HCT116 (cell line): ENCODE results near the gene IL6R. TPM values are rescaled to one million over a fixed set of nuclear protein-coding genes. Genes with fewer than 3 reads are reported as not detected.

ENCODE experiments used
- ATAC-seq: fragments of 200-7000 bp; cut with Tn5 transposase; 2 replicates; pipeline ENCODE4 v1.9.1; 2020; ENCODE audit warnings: mild to moderate bottlenecking, moderate library complexity
- BruUV-seq: library from RNA; stranded (reverse); fragments of 400-500 nt; replicated peaks from 2 replicates; lab custom pipeline; 2021; lab: Mats Ljungman, UMichigan
- CTCF ChIA-PET: fragments of 300-600 bp; sonication (Branson Sonifier 250); formaldehyde crosslinking; loops from one replicate; lab custom pipeline; 2021; ENCODE audit warnings: antibody characterized with exemption; lab: Charles Lee
- POLR2A ChIA-PET: fragments of 300-600, 350-600 bp; sonication (Branson Sonifier 250); formaldehyde crosslinking; loops from one replicate; lab custom pipeline; 2021; ENCODE audit warnings: antibody characterized with exemption; lab: Charles Lee
- RAD21 ChIA-PET, 2 experiments: fragments of 300-600 bp; sonication (Branson Sonifier 250); formaldehyde crosslinking; loops; one replicate each; lab custom pipeline; 2023; ENCODE audit warnings: low total read pairs in 2 of 2; ENCODE audit not compliant: uncharacterized antibody in 2 of 2, unreplicated experiment in 2 of 2, low non-redundant PET in 1 of 2; lab: Charles Lee
- DNase-seq: peaks from one replicate; pipeline ENCODE4 v3.0.0-alpha.2; 2010; ENCODE audit warnings: low read depth, low spot score
- H2AFZ ChIP-seq: fragments of 200-600 bp; shearing (Covaris generic), sonication (generic); 2 replicates; pipeline ENCODE4 v1.6.1; 2017; ENCODE audit warnings: low read depth, mixed run types, mixed read lengths, antibody characterized with exemption, low read length; ENCODE audit not compliant: poor library complexity, severe bottlenecking
- H3K27ac ChIP-seq: 2 replicates; pipeline ENCODE4 v1.5.1; 2012; ENCODE audit warnings: low read depth, low read length
- H3K27me3 ChIP-seq: fragments of 200-600 bp; sonication (generic); 2 replicates; pipeline ENCODE4 v1.6.1; 2016; ENCODE audit warnings: mixed run types, low read length, mixed read lengths; ENCODE audit not compliant: insufficient read depth
- H3K36me3 ChIP-seq, 2 experiments: fragments of 200-500 bp in 1 of 2; fragments of 200-600 bp in 1 of 2; sonication (Bioruptor generic) in 1 of 2; sonication (generic) in 1 of 2; 2 replicates each; pipeline versions ENCODE4 v1.5.1 to v1.6.1; 2014 to 2016; ENCODE audit warnings: low read length in 2 of 2, inconsistent platforms in 1 of 2, mixed read lengths in 1 of 2, mixed run types in 1 of 2; ENCODE audit not compliant: insufficient read depth in 2 of 2, control insufficient read depth in 1 of 2
- H3K4me1 ChIP-seq, 2 experiments: fragments of 200-600 bp in 1 of 2; sonication (generic) in 1 of 2; 2 replicates each; pipeline versions ENCODE4 v1.5.1 to v1.6.1; 2012 to 2017; ENCODE audit warnings: low read length in 2 of 2, inconsistent platforms in 1 of 2, mild to moderate bottlenecking in 1 of 2, mixed read lengths in 1 of 2, mixed run types in 1 of 2, moderate library complexity in 1 of 2; ENCODE audit not compliant: insufficient read depth in 2 of 2, control insufficient read depth in 1 of 2
- H3K4me2 ChIP-seq: fragments of 200-600 bp; sonication (generic); 2 replicates; pipeline ENCODE4 v1.6.1; 2017; ENCODE audit warnings: mixed run types, low read length, mixed read lengths
- H3K4me3 ChIP-seq, 2 experiments: fragments of 200-600 bp in 1 of 2; sonication (generic) in 1 of 2; replicated peaks in 1 of 2; 2 replicates each; pipeline ENCODE4 v1.5.1; 2011 to 2016; ENCODE audit warnings: low read length in 2 of 2, control low read depth in 1 of 2, low read depth in 1 of 2, mild to moderate bottlenecking in 1 of 2, mixed read lengths in 1 of 2, mixed run types in 1 of 2
- H3K79me2 ChIP-seq: fragments of 200-600 bp; sonication (generic); 2 replicates; pipeline ENCODE4 v1.6.1; 2017; ENCODE audit warnings: mild to moderate bottlenecking, mixed run types, low read length, moderate library complexity, mixed read lengths; ENCODE audit not compliant: insufficient read depth
- H3K9ac ChIP-seq: fragments of 200-600 bp; sonication (generic); 2 replicates; pipeline ENCODE4 v1.6.1; 2016; ENCODE audit warnings: low read length, mixed read lengths
- H3K9me2 ChIP-seq: fragments of 200-600 bp; sonication (generic), shearing (Covaris generic); 2 replicates; pipeline ENCODE4 v1.6.1; 2017; ENCODE audit warnings: mixed run types, mild to moderate bottlenecking, moderate library complexity; ENCODE audit not compliant: insufficient read depth
- H3K9me3 ChIP-seq, 2 experiments: fragments of 200-500 bp in 1 of 2; fragments of 200-600 bp in 1 of 2; sonication (Bioruptor generic) in 1 of 2; sonication (generic) in 1 of 2; 2 replicates each; pipeline ENCODE4 v1.6.1; 2014 to 2017; ENCODE audit warnings: low read length in 2 of 2, mixed read lengths in 2 of 2, inconsistent platforms in 1 of 2, low read depth in 1 of 2, mild to moderate bottlenecking in 1 of 2, mixed run types in 1 of 2, moderate library complexity in 1 of 2; ENCODE audit not compliant: control insufficient read depth in 1 of 2, insufficient read depth in 1 of 2
- H4K20me1 ChIP-seq: fragments of 200-600 bp; sonication (generic), shearing (Covaris generic); 2 replicates; pipeline ENCODE4 v1.6.1; 2017; ENCODE audit warnings: mixed run types, mild to moderate bottlenecking, moderate library complexity; ENCODE audit not compliant: insufficient read depth
- EGR1 ChIP-seq: IDR thresholded peaks from 2 replicates; pipeline ENCODE4 v1.6.1; 2012; ENCODE audit warnings: low read depth
- EZH2 ChIP-seq: fragments of 200-600 bp; sonication (generic); IDR thresholded peaks from 2 replicates; pipeline ENCODE4 v1.6.1; 2017; ENCODE audit warnings: antibody characterized with exemption, mixed run types
- POLR2A ChIP-seq: IDR thresholded peaks from 2 replicates; pipeline ENCODE4 v1.7.0; 2011; ENCODE audit warnings: borderline replicate concordance; ENCODE audit not compliant: insufficient read depth, insufficient read length; ENCODE audit errors: extremely low read depth
- RAD21 ChIP-seq: IDR thresholded peaks from 2 replicates; pipeline ENCODE4 v1.6.1; 2012; ENCODE audit warnings: low read depth, mild to moderate bottlenecking
- REST ChIP-seq: IDR thresholded peaks from 2 replicates; pipeline ENCODE4 v1.6.1; 2012; ENCODE audit warnings: low read depth
- SIN3A ChIP-seq: IDR thresholded peaks from 2 replicates; pipeline ENCODE4 v1.6.1; 2012; ENCODE audit warnings: low read depth
- SP1 ChIP-seq: IDR thresholded peaks from 2 replicates; pipeline ENCODE4 v1.6.1; 2012; ENCODE audit warnings: low read depth
- SRF ChIP-seq: IDR thresholded peaks from 2 replicates; pipeline ENCODE4 v1.6.1; 2012; ENCODE audit warnings: low read depth
- ZNF274 ChIP-seq: fragments of 200-500 bp; sonication (Bioruptor generic); IDR thresholded peaks from 2 replicates; pipeline ENCODE4 v1.6.1; 2014; ENCODE audit warnings: mild to moderate bottlenecking, low read depth, low read length, inconsistent platforms
- intact Hi-C: fragments of 100-400 bp; cut with micrococcal nuclease; formaldehyde crosslinking; loops from 2 replicates; pipeline ENCODE4 v1.10.0; 2022
- total RNA-seq: library from RNA; stranded (reverse); gene quantifications from one replicate; pipeline ENCODE4 v1.2.1, GENCODE V29; 2021; ENCODE audit not compliant: unreplicated experiment

Gene IL6R
- total RNA-seq, 1 experiment from 2014 or later = 6.8 TPM

- ChIA-PET CTCF (no interaction called here), POLR2A (no interaction called here), RAD21 (interaction anchor here in 1 of 2 experiments (0.6 kb wide), 1 partner anchor 393 kb away, joined by 5 read pairs; no protein-coding TSS in a partner anchor)
- Histone ChIP-seq H4K20me1 (no peaks in the 10 kb centered on the region), H3K9ac (no peak overlapping the region), H3K9me2 (no peaks in the 10 kb centered on the region), H3K4me2 (no peak overlapping the region), H2AFZ (no peak overlapping the region), H3K4me1 (no peaks in the 10 kb centered on the region), H3K9me3 (no peaks in the 10 kb centered on the region), H3K36me3 (no peaks in the 10 kb centered on the region), H3K4me3 (no peak overlapping the region), H3K27ac (no peak overlapping the region), H3K79me2 (no peaks in the 10 kb centered on the region), H3K27me3 (no peaks in the 10 kb centered on the region)
- no peak for TF ChIP-seq POLR2A
- no peak for TF ChIP-seq SP1
- no peak for TF ChIP-seq REST
- no peak for TF ChIP-seq SRF
- no peak for TF ChIP-seq ZNF274
- TF ChIP-seq RAD21 = no peak
- no peak for TF ChIP-seq EZH2
- TF ChIP-seq EGR1 = no peak
- no peak for TF ChIP-seq SIN3A
- intact Hi-C loops = no loop called here
- no peak for DNase-seq
- ATAC-seq = no peak
- BruUV-seq = no TSS peak
Observed at GRCh38 chr1:154398141-154398540, 7.0 kb upstream of the IL6R start.
